ENCODE results near the gene KIF3C.
"Not testable (repeated sequence)": the region's sequence is repeated elsewhere in the genome, so short reads cannot be mapped to it uniquely, and the experiment has no call there.

GRCh38 chr2:25915944-25916772 lies 66.1 kb downstream of the KIF3C start:
- TF ChIP-seq CTCF (IDR thresholded peaks at IDR 0.05; ENCODE audit: poor library complexity); EZH2 (IDR thresholded peaks at IDR 0.05; ENCODE audit: borderline replicate concordance); EZH2phosphoT487 (IDR thresholded peaks at IDR 0.05; ENCODE audit: low read depth, severe bottlenecking, unreplicated experiment): not testable (repeated sequence)

All from hepatocyte (in vitro differentiated cells).